ENCODE data around the gene RET. TPM values are rescaled to one million over a fixed set of nuclear protein-coding genes. Genes with fewer than 3 reads are reported as not detected.

The RET gene
- total and polyA plus RNA-seq, 2 of the 8 experiments (the other 6 are each of a cell fraction or from before 2014, with no cell fraction given) = 6.7 to 8.4 TPM

DNA sequence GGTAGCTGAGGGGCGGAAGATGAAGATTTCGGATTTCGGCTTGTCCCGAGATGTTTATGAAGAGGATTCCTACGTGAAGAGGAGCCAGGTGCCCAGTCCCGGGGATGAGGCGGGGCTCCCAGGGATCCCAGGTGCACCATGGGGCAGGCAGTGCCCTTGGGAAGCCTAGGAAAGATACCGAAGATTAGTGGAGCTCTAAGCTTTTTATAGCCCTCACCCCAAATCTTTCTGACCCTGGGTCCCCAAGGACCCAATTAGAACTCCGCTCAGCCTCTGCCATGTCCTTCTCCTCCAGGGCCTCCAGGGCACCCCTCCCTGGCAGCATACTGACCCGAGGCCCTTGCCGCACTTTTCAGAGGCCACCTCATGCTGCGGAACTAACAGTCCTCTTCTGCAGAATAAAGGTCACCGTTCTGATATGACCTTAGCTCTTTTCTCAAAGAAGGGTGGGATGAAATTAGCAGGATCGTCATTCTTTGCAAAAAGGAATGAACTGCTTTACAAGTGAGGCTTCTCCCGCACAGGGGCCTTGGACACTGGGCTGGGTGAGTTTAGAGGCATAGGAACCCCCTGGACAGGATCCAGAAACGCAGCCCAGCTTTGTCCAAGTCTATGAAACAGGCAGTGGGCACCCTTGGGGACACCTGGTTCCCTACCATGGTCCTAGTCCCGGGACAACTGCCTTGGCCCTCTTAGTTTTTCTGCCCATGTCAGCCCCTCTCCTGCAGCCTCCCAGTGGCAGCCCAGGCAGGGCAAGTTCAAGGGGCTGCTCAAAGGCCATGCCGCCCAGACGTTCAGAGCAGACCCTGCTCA lies 43.5 kb downstream of the RET start:
- CTCF ChIA-PET (ENCODE audit: partially characterized antibody) = interaction anchor here (0.6 to 1.4 kb wide), 5 partner anchors 7 to 163 kb away, joined by 3 to 8 read pairs (median 4); no protein-coding TSS in a partner anchor
- H2AFZ ChIP-seq (ENCODE audit: low read length) = no peak overlapping the region
- H3K23me2 ChIP-seq (ENCODE audit: low read depth, low read length) = no peaks in the 10 kb centered on the region
- no peak overlapping the region for H3K4ac ChIP-seq (replicated peaks; ENCODE audit: insufficient read length, low read depth, low read length)
- POLR2A ChIA-PET (ENCODE audit: partially characterized antibody) = no interaction called here
- no peak overlapping the region for H2BK15ac ChIP-seq (ENCODE audit: low read length)
- no peak overlapping the region for H3K27ac ChIP-seq (ENCODE audit: low read depth, low read length)
- H3K4me3 ChIP-seq (ENCODE audit: extremely low read depth in 1 of 4, insufficient read depth in 2 of 4, low read depth in 3 of 4, low read length in 4 of 4) = no peak overlapping the region
- no peak overlapping the region for H4K5ac ChIP-seq (ENCODE audit: insufficient read length, low read depth, low read length)
- no peak overlapping the region for H2BK12ac ChIP-seq (ENCODE audit: low read depth, low read length)
- H3K4me2 ChIP-seq (ENCODE audit: insufficient read depth in 1 of 2, low read depth in 2 of 2, low read length in 2 of 2) = no peak overlapping the region
- H3K4me1 ChIP-seq (replicated peaks in 1 of 4; ENCODE audit: control insufficient read depth in 3 of 4, insufficient read depth in 4 of 4, low read length in 3 of 4) = no peaks in the 10 kb centered on the region
- no peak overlapping the region for H2BK20ac ChIP-seq (ENCODE audit: low read length)
- TF ChIP-seq SIX5 (IDR thresholded peaks at IDR 0.05; ENCODE audit: low read depth, low read length) (no peak), RBBP5 (IDR thresholded peaks at IDR 0.05; ENCODE audit: borderline replicate concordance, low read depth, low read length) (no peak), TBP (IDR thresholded peaks at IDR 0.05; ENCODE audit: low read depth, low read length) (no peak), HDAC6 (IDR thresholded peaks at IDR 0.05; ENCODE audit: low read depth, low read length) (no peak), NRF1 (IDR thresholded peaks at IDR 0.05; ENCODE audit: low read depth, low read length) (no peak), FOSL1 (IDR thresholded peaks at IDR 0.05; ENCODE audit: insufficient read depth, low read depth, low read length) (no peak), POU5F1 (IDR thresholded peaks at IDR 0.05; ENCODE audit: low read depth, low read length) (no peak)
- H3K79me1 ChIP-seq (ENCODE audit: low read depth, low read length) = no peaks in the 10 kb centered on the region
- no peak overlapping the region for H3K18ac ChIP-seq (ENCODE audit: extremely low read depth, low read length)
- no peak overlapping the region for H3K14ac ChIP-seq (ENCODE audit: insufficient read length)
- no peaks in the 10 kb centered on the region for H3K36me3 ChIP-seq (ENCODE audit: control insufficient read depth in 2 of 4, insufficient read depth in 4 of 4, low read length in 3 of 4)
- H4K20me1 ChIP-seq (replicated peaks in 1 of 2; ENCODE audit: control insufficient read depth in 1 of 2, insufficient read depth in 2 of 2, low read length in 2 of 2) = peaks cover 0 to 3% of the 10 kb centered on the region in 2 experiments
- no peaks in the 10 kb centered on the region for H3K9me3 ChIP-seq (ENCODE audit: insufficient read depth in 2 of 2, low read depth in 1 of 2, low read length in 1 of 2)
- 91% methylated on average over 19 of the region's 19 CpGs; no CpG with 5 or more reads in 1 of the 2 experiments for WGBS, 2 experiments (ENCODE audit: extremely low coverage in 1 of 2, insufficient coverage in 1 of 2, insufficient read length in 1 of 2, insufficient replicate concordance in 2 of 2, low coverage in 1 of 2, low lambda C conversion rate in 2 of 2, missing lambda C conversion rate in 1 of 2)
- no peak overlapping the region for H2AK5ac ChIP-seq (ENCODE audit: low read depth, low read length)
- H2BK5ac ChIP-seq (ENCODE audit: low read depth, low read length) = no peak overlapping the region
- H3K23ac ChIP-seq (ENCODE audit: insufficient read length) = no peak overlapping the region
- H3K79me2 ChIP-seq (ENCODE audit: control insufficient read depth in 1 of 2, insufficient read depth in 2 of 2, low read length in 2 of 2) = no peaks in the 10 kb centered on the region
- DNase-seq (ENCODE audit: low read depth in 1 of 2, low spot score in 2 of 2) (no peak), FAIRE-seq (no peak)
- H4K91ac ChIP-seq (replicated peaks; ENCODE audit: insufficient read length, low read length) = no peak overlapping the region
- no peaks in the 10 kb centered on the region for H3K27me3 ChIP-seq (replicated peaks in 1 of 4; ENCODE audit: control insufficient read depth in 3 of 4, extremely low read depth in 1 of 4, insufficient read depth in 3 of 4, low read length in 3 of 4)
- H3K56ac ChIP-seq (replicated peaks; ENCODE audit: insufficient read length, low read depth, low read length) = no peak overlapping the region
- H2BK120ac ChIP-seq (replicated peaks; ENCODE audit: low read depth, low read length) = no peak overlapping the region
- H3K9ac ChIP-seq (replicated peaks in 1 of 4; ENCODE audit: extremely low read depth in 1 of 4, low read depth in 3 of 4, low read length in 3 of 4) = no peak overlapping the region
- H4K8ac ChIP-seq (ENCODE audit: extremely low read depth, insufficient read depth, low read length) = no peak overlapping the region

All from H1 (cell line).